Urothelium cell line (cell line): ENCODE measurements around the gene LAMB4.

Experiments used
- DNase-seq: peaks from one replicate; pipeline ENCODE4 v3.0.0; 2011; ENCODE audit warnings: low spot score, mixed read lengths
- FAIRE-seq: peaks from 2 replicates; lab custom pipeline; 2011; peaks lifted over from hg19 to GRCh38; lab: Jason Lieb, UNC

The LAMB4 gene

DNA sequence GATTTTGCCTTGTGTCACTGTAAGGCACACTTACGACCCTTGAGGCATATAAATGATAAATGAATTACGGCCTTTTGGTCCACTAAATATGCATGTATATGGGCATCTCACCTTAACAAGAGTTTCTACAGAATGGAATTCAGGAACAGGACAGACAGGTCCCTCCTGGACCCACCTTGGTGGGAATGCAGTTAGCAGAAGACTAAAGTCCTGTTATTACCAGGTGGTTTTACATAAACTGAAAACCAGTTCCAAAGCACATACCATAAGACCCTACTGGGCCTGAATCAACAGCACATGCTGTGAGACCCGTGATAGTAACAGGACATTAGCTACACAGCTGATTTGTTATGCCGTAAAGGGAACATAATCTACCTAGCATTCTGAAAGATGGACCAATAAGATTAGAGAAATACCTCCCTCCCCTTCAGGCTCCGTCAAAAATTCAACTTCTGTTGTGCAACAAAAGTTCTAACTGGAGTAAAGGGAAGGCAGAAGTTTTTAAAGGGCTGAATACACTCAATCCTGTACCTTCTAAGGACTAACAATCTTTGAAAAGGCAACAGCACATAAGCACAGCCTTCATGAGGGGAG, 151.2 kb downstream of the LAMB4 start:
- FAIRE-seq (no peak), DNase-seq (no peak)

DNA sequence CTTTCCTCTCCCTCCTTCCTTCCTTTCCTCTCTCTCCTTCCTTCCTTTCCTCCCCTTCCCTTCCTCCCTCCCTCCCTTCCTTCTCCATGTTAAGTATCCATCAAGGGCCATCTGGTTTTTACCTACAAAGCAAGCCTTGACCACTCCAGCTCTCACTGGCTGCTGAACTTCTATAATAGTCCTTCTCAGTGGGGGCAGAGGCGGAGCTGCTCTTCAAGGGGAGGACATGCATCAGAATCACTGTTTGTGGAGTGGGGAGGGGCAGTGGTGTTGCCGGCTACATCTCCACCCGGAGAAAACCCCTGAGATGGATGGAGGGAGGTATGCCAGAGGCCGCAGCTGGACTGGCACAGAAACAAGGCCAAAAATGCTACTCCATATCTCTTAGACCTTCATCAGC, 153.1 kb downstream of the LAMB4 start:
- FAIRE-seq (no peak), DNase-seq (no peak)

DNA sequence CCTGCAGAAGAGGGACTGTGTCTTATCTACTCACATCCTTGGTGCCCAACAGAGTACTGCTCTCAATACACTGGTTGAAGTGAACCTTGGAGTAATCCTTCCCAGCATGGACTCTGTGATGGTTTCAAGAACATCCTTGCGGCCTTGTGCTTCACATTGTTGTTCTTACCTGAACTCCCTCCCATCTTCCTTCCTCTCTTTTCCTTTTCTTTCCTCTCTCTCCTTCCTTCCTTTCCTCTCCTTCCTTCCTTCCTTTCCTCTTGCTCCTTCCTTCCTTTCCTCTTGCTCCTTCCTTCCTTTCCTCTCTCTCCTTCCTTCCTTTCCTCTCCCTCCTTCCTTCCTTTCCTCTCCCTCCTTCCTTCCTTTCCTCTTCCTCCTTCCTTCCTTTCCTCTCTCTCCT, 153.5 kb downstream of the LAMB4 start:
- FAIRE-seq, result no peak

DNA sequence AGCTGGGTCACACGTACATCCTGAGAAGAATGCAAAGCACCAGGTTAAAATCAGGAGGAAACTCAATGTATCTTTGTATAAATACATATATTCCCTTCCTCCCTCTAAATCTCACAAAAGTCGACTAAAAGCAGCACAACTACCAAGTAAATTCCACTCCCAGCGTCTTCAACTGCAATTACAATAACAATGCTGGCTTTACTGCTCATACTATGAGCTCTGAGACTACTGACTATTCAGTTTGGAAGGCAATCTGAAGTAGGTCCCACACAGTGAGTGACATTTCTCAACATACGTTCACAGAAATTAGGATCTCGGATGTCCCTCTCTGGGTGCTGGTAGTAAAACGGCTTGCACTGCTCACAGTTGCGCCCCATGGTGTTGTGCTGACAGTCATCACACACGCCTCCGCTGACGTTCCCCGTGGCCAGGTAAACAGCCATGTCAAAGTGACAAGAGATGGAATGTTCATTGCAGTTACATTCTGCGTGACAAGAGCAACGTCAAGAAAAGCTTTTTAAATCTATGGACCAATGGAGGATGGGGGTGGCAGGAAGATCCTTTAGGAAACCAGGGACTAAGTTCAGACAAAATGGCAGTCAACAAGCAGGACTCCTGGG, 154.7 kb downstream of the LAMB4 start:
- DNase-seq (no peak), FAIRE-seq (no peak)

More for the DNA sequence above, 153.5 kb downstream of the LAMB4 start:
- DNase-seq, result no peak

DNA sequence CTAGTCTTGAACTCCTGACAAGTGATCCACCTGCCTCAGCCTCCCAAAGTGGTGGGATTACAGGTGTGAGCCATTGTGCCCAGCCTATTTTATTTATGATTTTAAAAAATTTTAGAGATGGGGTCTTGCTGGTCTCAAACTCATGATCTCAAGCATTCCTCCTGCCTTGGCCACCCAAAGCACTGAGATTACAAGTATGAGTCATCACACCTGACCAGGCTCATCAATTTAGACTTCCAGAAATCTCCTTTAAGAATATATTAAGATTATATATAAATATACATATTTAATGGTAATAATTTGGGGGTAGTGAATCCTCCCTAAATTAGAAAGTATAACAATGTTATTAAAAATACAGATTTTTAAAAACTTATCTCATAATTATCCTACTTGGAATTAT, 156.3 kb downstream of the LAMB4 start:
- DNase-seq (no peak), FAIRE-seq (no peak)
